KBM-7 (cell line): ENCODE data around the gene GBX1.
A peak's percentile ranks its signal among the peaks of the same experiment; 100 is the strongest.

ENCODE experiments used
- DNase-seq: peaks from one replicate; pipeline ENCODE4 v3.0.0-alpha.2; 2015
- in situ Hi-C: fragments of 300-500 bp; cut with MboI; formaldehyde crosslinking; loops from 2 replicates; pipeline ENCODE4 v1.14.3; 2020; ENCODE audit warnings: low sequenced_read_pairs, low pct_unique_long_range_greater_than_20kb, mixed read lengths

GBX1 gene

DNA sequence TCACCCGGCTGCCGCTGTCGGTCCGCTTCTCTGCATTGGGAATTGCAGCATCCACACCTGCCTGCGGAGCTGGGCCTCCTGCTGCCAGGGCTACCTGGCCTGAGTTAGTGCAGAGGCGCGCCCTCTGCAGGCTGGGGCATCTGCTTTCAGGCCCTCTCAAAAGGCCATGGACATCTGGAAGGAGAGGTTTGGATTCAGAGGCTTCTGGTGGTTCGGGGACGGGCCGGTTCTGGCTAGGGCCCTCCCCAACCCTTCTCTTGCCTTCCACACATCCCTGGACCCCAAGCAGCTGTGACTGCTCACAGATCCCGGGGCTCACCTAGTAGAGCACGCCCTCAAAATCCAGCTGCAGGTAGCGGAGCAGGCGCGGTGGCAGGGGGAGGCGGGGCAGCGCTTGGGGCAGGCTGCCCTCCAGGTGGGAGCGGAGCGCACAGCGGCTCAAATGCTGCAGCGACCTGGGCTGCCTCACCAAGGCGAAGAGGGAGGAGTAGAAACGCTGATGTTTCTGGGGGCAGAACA is 8.4 kb upstream of the GBX1 start:
- in situ Hi-C loops = no loop called here
- DNase-seq = no peak

- DNase-seq = no peak
- in situ Hi-C loops = no loop called here
These were observed 7.7 kb upstream of the GBX1 start for GRCh38 chr7:151175047-151175792.

- in situ Hi-C loops = no loop called here
- no peak for DNase-seq
These were observed 7.0 kb upstream of the GBX1 start for GRCh38 chr7:151174246-151175046.

GRCh38 chr7:151173386-151174245 is 6.1 kb upstream of the GBX1 start:
- DNase-seq = no peak
- in situ Hi-C loops = no loop called here

DNA sequence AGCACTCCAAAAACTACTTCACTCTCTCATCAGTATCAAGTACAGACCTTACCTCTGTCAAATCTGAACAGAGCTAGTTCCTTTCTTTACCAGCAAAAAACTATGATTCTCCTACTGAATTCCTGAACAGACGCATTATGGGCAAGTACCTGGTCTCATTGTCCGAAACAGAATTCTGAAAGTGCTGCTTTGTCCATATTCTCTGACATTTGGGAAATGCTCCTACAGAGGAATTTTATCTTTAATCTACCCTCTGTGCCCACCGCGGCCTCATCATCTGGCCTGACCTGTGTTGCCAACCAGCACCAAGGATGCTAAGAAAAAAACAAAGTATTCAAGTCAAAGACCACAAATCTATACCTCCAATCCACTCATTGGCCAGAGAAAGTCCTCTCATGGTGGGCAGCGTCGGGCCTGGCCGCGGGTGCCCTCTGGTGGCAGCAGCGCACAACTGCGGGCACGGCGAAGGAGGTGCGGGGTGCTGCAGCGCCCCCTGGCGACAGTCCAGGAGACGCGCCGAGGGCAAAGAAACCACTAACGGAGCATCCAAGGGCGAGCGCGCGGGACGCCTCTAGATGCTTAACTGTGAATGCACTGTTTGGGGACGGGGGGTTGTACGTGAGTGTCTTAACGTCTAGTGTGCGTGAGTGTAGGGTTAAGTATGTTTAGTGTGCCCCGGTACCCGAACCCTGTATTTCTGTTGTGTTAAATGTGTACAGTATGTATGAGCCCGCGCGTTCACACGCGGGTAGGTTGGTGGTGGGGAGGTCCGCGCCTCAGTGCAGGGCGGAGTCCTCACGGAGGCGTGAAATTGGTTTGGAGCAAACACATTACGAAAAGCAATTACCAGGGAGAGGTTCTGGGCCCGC is 5.0 kb upstream of the GBX1 start:
- peak; percentile 80 for DNase-seq
- in situ Hi-C loops = no loop called here

DNA sequence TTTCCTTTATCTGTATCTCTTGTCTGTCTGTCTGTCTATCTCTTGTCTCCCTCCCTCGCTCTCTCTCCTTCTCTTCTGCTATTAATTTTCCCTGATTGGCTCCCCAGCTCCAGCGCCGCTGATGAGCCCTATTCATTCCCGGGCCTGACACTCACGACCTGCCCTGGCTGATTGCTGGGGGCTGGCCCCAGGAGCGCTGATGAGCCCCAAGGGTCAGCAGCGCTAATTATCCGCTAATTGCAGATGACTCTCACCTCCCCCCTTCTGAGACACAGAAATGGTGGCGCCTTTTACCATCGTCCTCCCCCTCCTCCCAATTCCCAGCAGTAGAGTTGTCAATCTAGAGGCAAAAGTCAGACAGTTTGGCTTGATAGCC is 1.3 kb upstream of the GBX1 start:
- in situ Hi-C loops = no loop called here
- DNase-seq = no peak

GRCh38 chr7:151168003-151168786 is 701 bp upstream of the GBX1 start:
- DNase-seq = peak; percentile 81
- in situ Hi-C loops = no loop called here

DNA sequence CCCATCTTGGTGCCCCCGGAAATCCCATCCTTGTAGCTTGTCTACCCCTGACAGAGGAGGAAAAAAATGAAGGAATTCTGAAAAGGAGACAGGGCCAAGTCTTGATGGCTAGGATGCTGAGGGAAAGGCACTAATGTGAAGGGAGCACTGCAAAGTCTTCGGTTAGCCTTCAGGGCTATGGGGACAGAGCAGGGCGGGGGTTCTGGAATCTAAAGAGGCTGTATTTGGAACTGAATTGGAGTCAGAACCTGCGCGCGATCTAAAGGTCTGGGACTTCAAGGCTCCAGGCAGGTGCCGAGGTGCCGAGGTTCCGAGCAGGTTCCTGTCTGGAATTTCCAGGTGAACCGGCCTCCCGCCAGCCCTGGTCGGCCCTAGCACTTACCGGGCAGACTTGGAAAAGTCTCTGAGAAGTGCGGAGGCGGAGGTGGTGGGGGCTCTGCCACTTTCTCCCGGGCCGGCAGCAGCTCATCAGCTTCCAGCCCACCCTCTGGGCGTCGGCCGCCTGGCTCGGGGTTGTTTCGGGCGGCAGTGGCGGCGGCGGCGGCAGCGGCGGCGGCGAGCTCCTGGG is 781 bp downstream of the GBX1 start:
- DNase-seq = no peak
- in situ Hi-C loops = no loop called here

- in situ Hi-C loops = no loop called here
- DNase-seq = no peak
These were observed 5.7 kb downstream of the GBX1 start for GRCh38 chr7:151161757-151162156.

GRCh38 chr7:151157645-151158329 is 9.7 kb downstream of the GBX1 start:
- no peak for DNase-seq
- in situ Hi-C loops = no loop called here

DNA sequence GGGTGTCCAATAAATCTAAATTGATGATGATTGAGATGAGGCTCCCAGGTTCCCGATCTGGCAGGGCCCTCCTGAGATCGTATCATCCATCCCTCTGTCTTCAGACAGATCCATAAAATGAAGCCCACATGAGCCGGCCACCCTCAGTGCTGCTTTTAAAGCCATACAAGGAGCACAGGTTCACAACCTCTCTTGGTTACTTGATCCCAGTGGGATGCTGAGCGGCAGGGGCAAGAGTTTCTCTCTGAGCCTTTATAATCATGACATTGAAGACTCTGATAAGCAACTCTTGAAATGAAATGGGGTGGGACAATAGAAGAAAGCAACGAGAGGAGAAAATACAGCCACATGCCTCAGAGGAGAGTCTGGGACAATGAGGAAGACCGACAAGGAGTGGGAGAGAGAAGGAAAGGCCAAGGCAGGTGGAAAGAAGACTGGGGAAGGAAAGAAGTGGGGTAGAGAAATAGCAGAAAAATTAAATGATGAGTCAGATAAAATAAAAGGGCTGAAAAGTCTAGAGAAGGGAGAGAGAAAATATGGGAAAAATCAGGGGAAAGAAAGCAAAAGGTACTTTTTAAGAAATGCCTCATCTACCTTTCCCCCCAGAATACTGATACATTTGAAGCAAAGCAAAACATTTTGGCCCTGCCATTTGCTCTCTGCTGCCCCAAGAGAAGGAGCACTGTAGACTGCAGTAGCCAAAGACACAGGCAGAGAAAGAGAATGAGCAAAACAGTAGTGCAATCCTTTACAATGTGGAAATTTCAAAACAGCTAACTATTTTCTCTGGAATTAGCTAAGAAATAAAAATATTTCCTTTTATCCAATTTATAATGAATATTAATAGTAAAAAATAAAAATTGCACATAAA is 14.6 kb downstream of the GBX1 start:
- DNase-seq = no peak
- in situ Hi-C loops = no loop called here

DNA sequence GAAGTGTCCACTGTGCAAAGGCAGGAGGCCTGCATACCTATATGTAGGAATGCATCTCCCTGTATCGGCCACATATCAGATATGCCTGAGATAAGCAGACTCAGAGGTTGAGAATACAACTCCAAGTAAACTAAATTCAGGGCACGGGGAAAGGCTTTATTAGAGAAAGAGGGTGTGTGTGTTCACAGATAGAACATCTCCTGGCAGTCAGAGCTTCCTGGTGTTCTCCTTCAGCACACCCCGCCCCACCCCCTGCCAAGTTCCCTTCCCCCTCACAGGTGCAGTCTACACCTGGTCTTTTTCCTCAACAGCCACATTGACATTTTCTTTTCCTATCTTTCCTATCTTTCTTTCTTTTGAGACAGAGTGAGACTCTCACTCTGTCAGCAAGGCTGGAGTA is 17.1 kb downstream of the GBX1 start:
- in situ Hi-C loops = no loop called here
- DNase-seq = no peak

GRCh38 chr7:151148319-151149259 is 18.9 kb downstream of the GBX1 start:
- no peak for DNase-seq
- in situ Hi-C loops = no loop called here

DNA sequence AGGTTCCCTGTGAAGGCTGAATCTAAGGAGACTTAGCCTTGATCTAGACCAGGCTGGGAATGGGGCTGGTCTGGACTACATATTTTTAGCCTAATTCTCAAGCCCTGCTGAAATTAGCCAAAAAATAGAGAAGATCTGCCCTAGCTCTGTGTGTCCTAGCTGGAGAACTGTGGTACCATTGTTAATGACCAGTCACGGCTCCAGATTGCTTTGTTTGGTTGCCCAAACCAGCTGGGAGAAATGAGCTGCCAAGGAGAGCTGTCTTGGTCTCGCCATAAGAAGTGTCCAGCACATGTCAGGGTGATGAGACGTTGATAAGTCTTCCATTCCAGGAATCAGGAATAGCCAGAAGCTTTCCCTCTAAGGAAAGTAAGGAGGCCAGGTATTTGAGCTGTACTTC is 20.7 kb downstream of the GBX1 start:
- no peak for DNase-seq
- in situ Hi-C loops = no loop called here

- in situ Hi-C loops = no loop called here
- no peak for DNase-seq
These were observed 23.1 kb downstream of the GBX1 start for GRCh38 chr7:151144387-151144786.
